HG03342 (cell line): Measurements from ENCODE around the gene HEXB.
"Not testable (repeated sequence)": the region's sequence is repeated elsewhere in the genome, so short reads cannot be mapped to it uniquely, and the experiment has no call there.

Experiments
- ATAC-seq: cut with Tn5 transposase; IDR thresholded peaks from one replicate; pipeline ENCODE4 v1.9.1; 2021; ENCODE audit warnings: mild to moderate bottlenecking, moderate library complexity; ENCODE audit not compliant: unreplicated experiment

HEXB gene

GRCh38 chr5:74657165-74657564 is 27.9 kb upstream of the HEXB start:
- no peak for ATAC-seq

- no peak for ATAC-seq
Measured at GRCh38 chr5:74659172-74659571, 25.9 kb upstream of the HEXB start.

GRCh38 chr5:74660140-74660539 is 24.9 kb upstream of the HEXB start:
- ATAC-seq: no peak

- no peak for ATAC-seq
Measured at GRCh38 chr5:74660873-74661272, 24.2 kb upstream of the HEXB start.

- ATAC-seq: no peak
Measured at GRCh38 chr5:74664551-74664950, 20.5 kb upstream of the HEXB start.

GRCh38 chr5:74665273-74665672 is 19.8 kb upstream of the HEXB start:
- ATAC-seq: no peak

GRCh38 chr5:74665816-74666215 is 19.2 kb upstream of the HEXB start:
- ATAC-seq: no peak

- no peak for ATAC-seq
Measured at GRCh38 chr5:74667396-74667795, 17.6 kb upstream of the HEXB start.

- ATAC-seq: no peak
Measured at GRCh38 chr5:74669821-74670220, 15.2 kb upstream of the HEXB start.

- no peak for ATAC-seq
Measured at GRCh38 chr5:74670396-74671038, 14.5 kb upstream of the HEXB start.

GRCh38 chr5:74672215-74672877 is 12.7 kb upstream of the HEXB start:
- ATAC-seq: no peak

GRCh38 chr5:74673011-74673790 is 11.8 kb upstream of the HEXB start:
- ATAC-seq: no peak

GRCh38 chr5:74676466-74676865 is 8.6 kb upstream of the HEXB start:
- not testable (repeated sequence) for ATAC-seq

GRCh38 chr5:74678123-74678522 is 6.9 kb upstream of the HEXB start:
- not testable (repeated sequence) for ATAC-seq

- not testable (repeated sequence) for ATAC-seq
Measured at GRCh38 chr5:74679300-74679699, 5.7 kb upstream of the HEXB start.

GRCh38 chr5:74679966-74680365 is 5.1 kb upstream of the HEXB start:
- no peak for ATAC-seq

- ATAC-seq: peak; percentile 63
Measured at GRCh38 chr5:74685979-74686631, 1.1 kb downstream of the HEXB start.

GRCh38 chr5:74686962-74687751 is 2.1 kb downstream of the HEXB start:
- no peak for ATAC-seq

GRCh38 chr5:74693191-74693590 is 8.2 kb downstream of the HEXB start:
- ATAC-seq: no peak

GRCh38 chr5:74717596-74717995 is 32.6 kb downstream of the HEXB start:
- ATAC-seq: no peak

GRCh38 chr5:74722271-74722670 is 37.2 kb downstream of the HEXB start:
- no peak for ATAC-seq
